ENCODE results near the gene INTS15. TPM values are rescaled to one million over a fixed set of nuclear protein-coding genes. Genes with fewer than 3 reads are reported as not detected.

Gene INTS15
- total RNA-seq, 2 donors from 2014 or later = 50.5 to 50.7 TPM

GRCh38 chr7:6647080-6647479 is 57.3 kb downstream of the INTS15 start:
- H3K9me3 ChIP-seq (ENCODE audit: control insufficient read depth, low read length, poor library complexity, severe bottlenecking) = no peaks in the 10 kb centered on the region
- DNase-seq (no peak), ATAC-seq (no peak)
- H3K27me3 Mint-ChIP-seq = no peaks in the 10 kb centered on the region
- no peak overlapping the region for H3K27ac Mint-ChIP-seq
- peaks cover 5% of the 10 kb centered on the region for H3K4me1 Mint-ChIP-seq
- peaks cover 3% of the 10 kb centered on the region for H3K36me3 Mint-ChIP-seq (ENCODE audit: low read depth)
- H3K4me3 Mint-ChIP-seq = no peak overlapping the region

- peaks cover 3% of the 10 kb centered on the region for H3K36me3 Mint-ChIP-seq (ENCODE audit: low read depth)
- no peak for DNase-seq
- H3K4me1 Mint-ChIP-seq = peaks cover 2% of the 10 kb centered on the region
- no peaks in the 10 kb centered on the region for H3K27me3 Mint-ChIP-seq
- H3K27ac Mint-ChIP-seq = no peak overlapping the region
- ATAC-seq = no peak
- no peak overlapping the region for H3K4me3 Mint-ChIP-seq
- H3K9me3 ChIP-seq (ENCODE audit: control insufficient read depth, low read length, poor library complexity, severe bottlenecking) = no peaks in the 10 kb centered on the region
Observed at GRCh38 chr7:6647541-6647940, 57.7 kb downstream of the INTS15 start.

- Mint-ChIP-seq H3K4me1 (peaks cover 2% of the 10 kb centered on the region), H3K4me3 (no peak overlapping the region), H3K36me3 (ENCODE audit: low read depth) (peaks cover 3% of the 10 kb centered on the region), H3K27me3 (no peaks in the 10 kb centered on the region), H3K27ac (no peak overlapping the region)
- no peak for DNase-seq
- no peaks in the 10 kb centered on the region for H3K9me3 ChIP-seq (ENCODE audit: control insufficient read depth, low read length, poor library complexity, severe bottlenecking)
- no peak for ATAC-seq
Observed at GRCh38 chr7:6648066-6648814, 58.4 kb downstream of the INTS15 start.

GRCh38 chr7:6648815-6649104 is 58.9 kb downstream of the INTS15 start:
- H3K9me3 ChIP-seq (ENCODE audit: control insufficient read depth, low read length, poor library complexity, severe bottlenecking) = no peaks in the 10 kb centered on the region
- no peak for ATAC-seq
- DNase-seq = no peak
- Mint-ChIP-seq H3K27me3 (no peaks in the 10 kb centered on the region), H3K36me3 (ENCODE audit: low read depth) (peaks cover 3% of the 10 kb centered on the region), H3K4me3 (no peak overlapping the region), H3K27ac (no peak overlapping the region), H3K4me1 (peaks cover 2% of the 10 kb centered on the region)

GRCh38 chr7:6649241-6649961 is 59.6 kb downstream of the INTS15 start:
- Mint-ChIP-seq H3K4me3 (no peak overlapping the region), H3K36me3 (ENCODE audit: low read depth) (peaks cover 3% of the 10 kb centered on the region), H3K4me1 (peaks cover 2% of the 10 kb centered on the region), H3K27me3 (no peaks in the 10 kb centered on the region), H3K27ac (no peak overlapping the region)
- DNase-seq = no peak
- ATAC-seq = no peak
- H3K9me3 ChIP-seq (ENCODE audit: control insufficient read depth, low read length, poor library complexity, severe bottlenecking) = no peaks in the 10 kb centered on the region

GRCh38 chr7:6650086-6650485 is 60.3 kb downstream of the INTS15 start:
- Mint-ChIP-seq H3K36me3 (ENCODE audit: low read depth) (peaks cover 3% of the 10 kb centered on the region), H3K27me3 (no peaks in the 10 kb centered on the region), H3K4me3 (no peak overlapping the region), H3K4me1 (peaks cover 4% of the 10 kb centered on the region), H3K27ac (no peak overlapping the region)
- ATAC-seq = no peak
- DNase-seq = no peak
- H3K9me3 ChIP-seq (ENCODE audit: control insufficient read depth, low read length, poor library complexity, severe bottlenecking) = no peaks in the 10 kb centered on the region

GRCh38 chr7:6650521-6651011 is 60.7 kb downstream of the INTS15 start:
- ATAC-seq = no peak
- Mint-ChIP-seq H3K4me1 (peaks cover 4% of the 10 kb centered on the region), H3K4me3 (no peak overlapping the region), H3K27me3 (no peaks in the 10 kb centered on the region), H3K27ac (no peak overlapping the region), H3K36me3 (ENCODE audit: low read depth) (peaks cover 7% of the 10 kb centered on the region)
- H3K9me3 ChIP-seq (ENCODE audit: control insufficient read depth, low read length, poor library complexity, severe bottlenecking) = no peaks in the 10 kb centered on the region
- no peak for DNase-seq

- Mint-ChIP-seq H3K27ac (no peak overlapping the region), H3K36me3 (ENCODE audit: low read depth) (peaks cover 7% of the 10 kb centered on the region), H3K27me3 (no peaks in the 10 kb centered on the region), H3K4me1 (peaks cover 2% of the 10 kb centered on the region), H3K4me3 (no peak overlapping the region)
- DNase-seq = no peak
- no peak for ATAC-seq
- H3K9me3 ChIP-seq (ENCODE audit: control insufficient read depth, low read length, poor library complexity, severe bottlenecking) = no peaks in the 10 kb centered on the region
Observed at GRCh38 chr7:6651851-6652445, 62.1 kb downstream of the INTS15 start.

- Mint-ChIP-seq H3K4me1 (peaks cover 2% of the 10 kb centered on the region), H3K27me3 (no peaks in the 10 kb centered on the region), H3K27ac (no peak overlapping the region), H3K36me3 (ENCODE audit: low read depth) (peaks cover 7% of the 10 kb centered on the region), H3K4me3 (no peak overlapping the region)
- no peak for DNase-seq
- H3K9me3 ChIP-seq (ENCODE audit: control insufficient read depth, low read length, poor library complexity, severe bottlenecking) = no peaks in the 10 kb centered on the region
- ATAC-seq = no peak
Observed at GRCh38 chr7:6652446-6653011, 62.7 kb downstream of the INTS15 start.

GRCh38 chr7:6653071-6654003 is 63.5 kb downstream of the INTS15 start:
- H3K27me3 Mint-ChIP-seq = no peaks in the 10 kb centered on the region
- H3K4me1 Mint-ChIP-seq = peaks cover 2% of the 10 kb centered on the region
- H3K4me3 Mint-ChIP-seq = no peak overlapping the region
- ATAC-seq (no peak), DNase-seq (no peak)
- H3K9me3 ChIP-seq (ENCODE audit: control insufficient read depth, low read length, poor library complexity, severe bottlenecking) = no peaks in the 10 kb centered on the region
- H3K36me3 Mint-ChIP-seq (ENCODE audit: low read depth) = peaks cover 7% of the 10 kb centered on the region
- no peak overlapping the region for H3K27ac Mint-ChIP-seq

GRCh38 chr7:6654113-6654841 is 64.5 kb downstream of the INTS15 start:
- ATAC-seq (no peak), DNase-seq (no peak)
- H3K27ac Mint-ChIP-seq = no peak overlapping the region
- H3K27me3 Mint-ChIP-seq = no peaks in the 10 kb centered on the region
- H3K4me1 Mint-ChIP-seq = peaks cover 4% of the 10 kb centered on the region
- H3K9me3 ChIP-seq (ENCODE audit: control insufficient read depth, low read length, poor library complexity, severe bottlenecking) = no peaks in the 10 kb centered on the region
- peaks cover 7% of the 10 kb centered on the region for H3K36me3 Mint-ChIP-seq (ENCODE audit: low read depth)
- H3K4me3 Mint-ChIP-seq = no peak overlapping the region

Data from T-helper 17 cell (primary cell).